PC-3 (cell line): ENCODE results near the gene NHSL1. TPM values are rescaled to one million over a fixed set of nuclear protein-coding genes. Genes with fewer than 3 reads are reported as not detected.

ENCODE experiments used
- ATAC-seq: fragments of 200-7000 bp; cut with Tn5 transposase; 2 replicates; pipeline ENCODE4 v1.9.1; 2020; ENCODE audit warnings: mild to moderate bottlenecking, moderate library complexity
- BruUV-seq: library from RNA; stranded (reverse); fragments of 400-500 nt; replicated peaks from 2 replicates; lab custom pipeline; 2021; lab: Mats Ljungman, UMichigan
- CTCF ChIA-PET: fragments of 300-600 bp; sonication (Branson Sonifier 250); formaldehyde crosslinking; loops from one replicate; lab custom pipeline; 2022; ENCODE audit warnings: antibody characterized with exemption; lab: Charles Lee
- POLR2A ChIA-PET: fragments of 300-600 bp; sonication (Branson Sonifier 250); formaldehyde crosslinking; loops from one replicate; lab custom pipeline; 2022; ENCODE audit warnings: antibody characterized with exemption; ENCODE audit not compliant: unreplicated experiment; lab: Charles Lee
- DNase-seq: peaks from one replicate; pipeline ENCODE4 v3.0.0-alpha.2; 2015
- H2AFZ ChIP-seq: fragments of 300-600 bp; sonication (generic); 2 replicates; pipeline ENCODE4 v1.6.0; 2016; ENCODE audit warnings: antibody characterized with exemption, low read length
- H3F3A ChIP-seq: fragments of 300-600 bp; sonication (generic); one replicate; pipeline ENCODE4 v1.6.0; 2017; ENCODE audit warnings: antibody characterized with exemption, low read length, control low read depth, mild to moderate bottlenecking; ENCODE audit not compliant: unreplicated experiment
- H3K27ac ChIP-seq: fragments of 300-600 bp; sonication (generic); 2 replicates; pipeline ENCODE4 v1.5.1; 2016; ENCODE audit warnings: mild to moderate bottlenecking, low read length
- H3K27me3 ChIP-seq: fragments of 300-600 bp; sonication (generic); 2 replicates; pipeline ENCODE4 v1.6.1; 2016; ENCODE audit warnings: low read length, mixed read lengths
- H3K36me3 ChIP-seq: fragments of 300-600 bp; sonication (generic); 2 replicates; pipeline ENCODE4 v1.6.1; 2016; ENCODE audit warnings: low read depth, mixed run types, low read length, mixed read lengths
- H3K4me1 ChIP-seq: fragments of 300-600 bp; sonication (generic); 2 replicates; pipeline ENCODE4 v1.5.1; 2016; ENCODE audit warnings: low read length; ENCODE audit not compliant: insufficient read depth
- H3K4me2 ChIP-seq: fragments of 300-600 bp; sonication (generic); 2 replicates; pipeline ENCODE4 v1.6.0; 2016; ENCODE audit warnings: low read length
- H3K4me3 ChIP-seq: fragments of 300-600 bp; sonication (generic); 2 replicates; pipeline ENCODE4 v1.5.1; 2016; ENCODE audit warnings: mild to moderate bottlenecking, low read length, mixed read lengths
- H3K79me2 ChIP-seq: fragments of 300-600 bp; sonication (generic); 2 replicates; pipeline ENCODE4 v1.6.1; 2017; ENCODE audit warnings: low read length, mixed read lengths
- H3K9ac ChIP-seq: fragments of 300-600 bp; sonication (generic); 2 replicates; pipeline ENCODE4 v1.6.0; 2016; ENCODE audit warnings: mild to moderate bottlenecking, low read length
- H3K9me2 ChIP-seq: fragments of 300-600 bp; sonication (generic); replicated peaks from 2 replicates; pipeline ENCODE4 v1.6.1; 2016; ENCODE audit warnings: mixed run types, low read length, mixed read lengths
- H3K9me3 ChIP-seq: fragments of 300-600 bp; sonication (generic); 2 replicates; pipeline ENCODE4 v1.6.1; 2016; ENCODE audit warnings: low read length, mixed read lengths
- H4K20me1 ChIP-seq: fragments of 300-600 bp; sonication (generic); 2 replicates; pipeline ENCODE4 v1.6.1; 2016; ENCODE audit warnings: low read length, mixed read lengths
- CTCF ChIP-seq: fragments of 300-600 bp; sonication (generic); conservative IDR thresholded peaks from 2 replicates; pipeline ENCODE4 v1.5.1; 2017; ENCODE audit warnings: antibody characterized with exemption, low read depth, mild to moderate bottlenecking, low read length
- EZH2 ChIP-seq: fragments of 300-600 bp; sonication (generic); IDR thresholded peaks from one replicate; pipeline ENCODE4 v1.6.1; 2017; ENCODE audit warnings: antibody characterized with exemption, mild to moderate bottlenecking, low read length; ENCODE audit not compliant: unreplicated experiment
- EZH2phosphoT487 ChIP-seq: fragments of 300-600 bp; sonication (generic); IDR thresholded peaks from 2 replicates; pipeline ENCODE4 v1.6.1; 2018; ENCODE audit warnings: mild to moderate bottlenecking, antibody characterized with exemption, low read length, borderline replicate concordance
- intact Hi-C: fragments of 100-400 bp; cut with micrococcal nuclease; formaldehyde crosslinking; loops from 2 replicates; pipeline ENCODE4 v1.9.0; 2023
- total RNA-seq: library from RNA; depleted of rRNA; stranded (reverse); fragments of >200 nt; gene quantifications from 2 replicates; pipeline ENCODE4 v1.2.3, GENCODE V29; 2014

NHSL1 gene
- total RNA-seq, 1 experiment from 2014 or later: 4.8 TPM

DNA sequence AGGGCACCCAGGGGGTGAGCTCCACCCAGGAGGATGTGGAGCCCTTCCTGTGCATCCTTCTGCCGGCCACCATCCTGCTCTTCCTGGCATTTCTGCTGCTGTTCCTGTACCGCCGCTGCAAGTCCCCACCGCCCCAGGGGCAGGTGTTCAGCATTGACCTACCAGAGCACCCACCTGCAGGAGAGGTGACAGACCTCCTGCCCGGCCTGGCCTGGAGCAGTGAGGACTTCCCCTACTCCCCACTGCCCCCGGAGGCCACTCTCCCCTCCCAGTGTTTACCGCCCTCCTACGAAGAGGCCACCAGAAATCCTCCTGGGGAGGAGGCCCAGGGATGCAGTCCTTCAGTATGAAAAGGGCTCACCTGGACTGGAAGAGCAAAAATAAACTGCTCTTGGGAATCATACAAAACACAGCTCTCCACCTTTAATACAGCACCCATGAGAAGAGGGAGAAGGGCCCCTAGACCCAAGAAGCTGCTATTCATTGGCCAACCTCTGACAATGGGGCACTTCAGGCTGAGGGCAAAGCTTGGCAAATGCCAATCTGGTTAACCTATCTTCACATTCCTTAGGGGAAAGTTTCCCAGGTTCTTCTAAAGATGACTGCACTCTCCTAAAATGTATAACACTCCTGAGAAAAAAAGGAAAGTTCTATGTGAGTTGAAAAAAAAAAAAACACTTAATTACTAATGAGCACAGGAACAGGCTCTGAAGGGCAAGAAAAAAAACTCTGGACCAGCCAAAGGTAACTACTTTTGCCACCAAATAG, 116.6 kb downstream of the NHSL1 start:
- no peaks in the 10 kb centered on the region for H4K20me1 ChIP-seq
- no peaks in the 10 kb centered on the region for H3F3A ChIP-seq
- intact Hi-C loops: no loop called here
- no TSS peak for BruUV-seq
- H3K9me3 ChIP-seq: no peaks in the 10 kb centered on the region
- no peak overlapping the region for H3K4me3 ChIP-seq
- H3K9ac ChIP-seq: no peak overlapping the region
- no peak for TF ChIP-seq CTCF
- no peak for TF ChIP-seq EZH2
- TF ChIP-seq EZH2phosphoT487: no peak
- no peaks in the 10 kb centered on the region for H3K27me3 ChIP-seq
- H3K79me2 ChIP-seq: no peaks in the 10 kb centered on the region
- no peak overlapping the region for H3K4me2 ChIP-seq
- CTCF ChIA-PET: no interaction called here
- H3K9me2 ChIP-seq: no peaks in the 10 kb centered on the region
- H3K4me1 ChIP-seq: peaks cover 7% of the 10 kb centered on the region
- no peak overlapping the region for H2AFZ ChIP-seq
- no peaks in the 10 kb centered on the region for H3K36me3 ChIP-seq
- POLR2A ChIA-PET: no interaction called here
- ATAC-seq: no peak
- H3K27ac ChIP-seq: no peak overlapping the region
- DNase-seq: no peak

GRCh38 chr6:138378463-138378862, 120.8 kb downstream of the NHSL1 start:
- H3K9me2 ChIP-seq: no peaks in the 10 kb centered on the region
- no peak overlapping the region for H3K4me2 ChIP-seq
- no peak overlapping the region for H3K27ac ChIP-seq
- CTCF ChIA-PET: no interaction called here
- H3K9me3 ChIP-seq: no peaks in the 10 kb centered on the region
- H2AFZ ChIP-seq: no peak overlapping the region
- POLR2A ChIA-PET: no interaction called here
- H3F3A ChIP-seq: no peaks in the 10 kb centered on the region
- no TSS peak for BruUV-seq
- no peaks in the 10 kb centered on the region for H3K36me3 ChIP-seq
- H3K4me1 ChIP-seq: no peaks in the 10 kb centered on the region
- intact Hi-C loops: no loop called here
- H3K9ac ChIP-seq: no peak overlapping the region
- no peaks in the 10 kb centered on the region for H3K79me2 ChIP-seq
- H3K4me3 ChIP-seq: no peak overlapping the region
- H4K20me1 ChIP-seq: no peaks in the 10 kb centered on the region
- TF ChIP-seq EZH2phosphoT487: no peak
- TF ChIP-seq EZH2: no peak
- no peak for TF ChIP-seq CTCF
- DNase-seq: no peak
- ATAC-seq: no peak
- no peaks in the 10 kb centered on the region for H3K27me3 ChIP-seq

DNA sequence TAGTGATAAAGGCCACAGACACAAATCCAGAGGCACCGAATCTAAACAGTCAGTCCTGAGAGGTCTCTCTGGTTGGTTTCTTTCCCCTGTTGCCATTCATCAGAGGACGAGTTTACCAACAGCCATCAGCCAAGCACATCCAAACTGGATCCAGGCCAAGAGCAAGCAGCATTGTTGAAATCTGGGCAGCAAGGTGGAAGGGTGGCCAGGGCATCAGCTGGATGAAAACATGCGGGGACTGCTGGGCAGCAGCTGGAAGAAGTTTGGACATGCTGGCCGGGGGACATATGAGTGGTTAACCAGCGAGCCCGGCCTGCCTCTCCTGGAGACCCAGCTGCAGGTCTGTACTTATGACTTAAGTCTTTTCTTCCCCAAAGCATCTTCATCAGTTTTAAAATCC, 121.5 kb downstream of the NHSL1 start, which contains the start of gene SMIM28:
Gene SMIM28, plus strand, starts transcription at position 62 of the 400 bp plus-strand sequence. Its CDS starts 168 bp downstream, at position 230.
- H4K20me1 ChIP-seq: no peaks in the 10 kb centered on the region
- H3K9me3 ChIP-seq: no peaks in the 10 kb centered on the region
- H3K36me3 ChIP-seq: no peaks in the 10 kb centered on the region
- BruUV-seq: no TSS peak
- intact Hi-C loops: no loop called here
- H3K4me2 ChIP-seq: no peak within 1 kb of the TSS
- no peak for ATAC-seq
- no peak within 1 kb of the TSS for H3K27ac ChIP-seq
- no peak for TF ChIP-seq EZH2phosphoT487
- H3K79me2 ChIP-seq: no peaks in the 10 kb centered on the region
- no peak within 1 kb of the TSS for H3K4me3 ChIP-seq
- H3K4me1 ChIP-seq: no peaks in the 10 kb centered on the region
- H3K9me2 ChIP-seq: no peaks in the 10 kb centered on the region
- H3F3A ChIP-seq: no peaks in the 10 kb centered on the region
- no peak within 1 kb of the TSS for H2AFZ ChIP-seq
- CTCF ChIA-PET: no interaction called here
- POLR2A ChIA-PET: interaction anchor here (0.6 kb wide), 1 partner anchor 9 kb away, joined by 5 read pairs; no protein-coding TSS in a partner anchor
- no peak within 1 kb of the TSS for H3K9ac ChIP-seq
- H3K27me3 ChIP-seq: no peaks in the 10 kb centered on the region
- DNase-seq: no peak
